ACC112 (cell line): Measurements from ENCODE around the gene MMP26.

ENCODE experiments used
- H2AFZ ChIP-seq: fragments of 200-600 bp; sonication (generic); one replicate; pipeline ENCODE4 v1.6.0; 2017; ENCODE audit warnings: antibody characterized with exemption, low read length; ENCODE audit not compliant: unreplicated experiment
- H3K27ac ChIP-seq: fragments of 200-600 bp; sonication (generic); 2 replicates; pipeline ENCODE4 v1.5.1; 2014; ENCODE audit warnings: low read depth, mild to moderate bottlenecking, antibody characterized with exemption, low read length, moderate library complexity
- H3K27me3 ChIP-seq: fragments of 200-600 bp; sonication (generic); 2 replicates; pipeline ENCODE4 v1.6.1; 2014; ENCODE audit warnings: mild to moderate bottlenecking, antibody characterized with exemption, low read length, moderate library complexity, mixed read lengths; ENCODE audit not compliant: insufficient read depth
- H3K36me3 ChIP-seq: fragments of 200-600 bp; sonication (generic); 2 replicates; pipeline ENCODE4 v1.6.1; 2016; ENCODE audit warnings: mild to moderate bottlenecking, antibody characterized with exemption, low read length, moderate library complexity, mixed read lengths; ENCODE audit not compliant: insufficient read depth
- H3K4me1 ChIP-seq: fragments of 200-600 bp; sonication (generic); one replicate; pipeline ENCODE4 v1.6.1; 2016; ENCODE audit warnings: low read length, mixed read lengths; ENCODE audit not compliant: insufficient read depth, unreplicated experiment, control insufficient read depth
- H3K4me3 ChIP-seq: fragments of 200-600 bp; sonication (generic); 2 replicates; pipeline ENCODE4 v1.5.1; 2014; ENCODE audit warnings: mild to moderate bottlenecking, low read depth, low read length
- H3K79me2 ChIP-seq: fragments of 200-600 bp; sonication (generic); one replicate; pipeline ENCODE4 v1.6.0; 2016; ENCODE audit warnings: low read length; ENCODE audit not compliant: control insufficient read depth, unreplicated experiment, insufficient read depth

The MMP26 gene

DNA sequence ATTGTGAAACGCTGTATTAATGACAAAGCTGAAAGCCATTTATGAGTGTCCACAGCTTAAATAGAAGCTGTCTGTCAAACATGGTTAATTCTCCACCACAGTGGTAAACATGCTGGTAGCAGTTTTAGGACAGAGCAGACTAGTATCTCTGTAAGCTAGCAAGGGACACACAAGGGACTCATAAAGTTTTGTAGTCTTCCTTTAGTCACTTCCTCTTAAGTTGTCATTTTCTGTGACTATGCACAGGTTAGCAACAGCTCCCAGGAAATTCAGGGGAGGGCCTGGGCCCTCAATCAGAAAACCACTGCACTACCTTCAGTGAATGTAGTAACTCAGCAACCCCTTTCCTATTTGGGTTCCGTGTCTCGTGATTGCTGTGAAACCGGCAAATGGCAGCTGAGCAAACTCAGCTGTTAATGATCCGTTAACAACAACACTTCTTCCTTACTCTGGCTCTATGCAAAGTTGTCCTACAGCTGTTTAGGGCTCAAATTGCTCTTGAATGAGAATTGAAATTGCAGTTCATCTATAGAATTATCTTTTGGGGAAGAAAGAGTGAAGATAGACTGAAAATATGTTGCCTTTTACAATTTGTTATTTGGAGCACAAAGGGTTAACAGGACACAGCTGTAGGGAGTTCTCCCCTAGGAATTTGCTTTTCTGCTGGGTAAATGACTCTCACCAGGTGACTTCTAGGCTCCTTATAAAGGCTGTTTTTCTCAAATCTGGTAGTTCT lies at the start of gene MMP26:
Gene MMP26, plus strand, starts transcription at position 731 of the 736 bp plus-strand sequence.
- Histone ChIP-seq H3K4me1 (no peaks in the 10 kb centered on the region), H3K27me3 (no peaks in the 10 kb centered on the region; the same call in 1 of the 2 replicates), H3K4me3 (no peak within 1 kb of the TSS), H3K27ac (no peak within 1 kb of the TSS), H3K36me3 (no peaks in the 10 kb centered on the region), H2AFZ (no peak within 1 kb of the TSS), H3K79me2 (no peaks in the 10 kb centered on the region)

DNA sequence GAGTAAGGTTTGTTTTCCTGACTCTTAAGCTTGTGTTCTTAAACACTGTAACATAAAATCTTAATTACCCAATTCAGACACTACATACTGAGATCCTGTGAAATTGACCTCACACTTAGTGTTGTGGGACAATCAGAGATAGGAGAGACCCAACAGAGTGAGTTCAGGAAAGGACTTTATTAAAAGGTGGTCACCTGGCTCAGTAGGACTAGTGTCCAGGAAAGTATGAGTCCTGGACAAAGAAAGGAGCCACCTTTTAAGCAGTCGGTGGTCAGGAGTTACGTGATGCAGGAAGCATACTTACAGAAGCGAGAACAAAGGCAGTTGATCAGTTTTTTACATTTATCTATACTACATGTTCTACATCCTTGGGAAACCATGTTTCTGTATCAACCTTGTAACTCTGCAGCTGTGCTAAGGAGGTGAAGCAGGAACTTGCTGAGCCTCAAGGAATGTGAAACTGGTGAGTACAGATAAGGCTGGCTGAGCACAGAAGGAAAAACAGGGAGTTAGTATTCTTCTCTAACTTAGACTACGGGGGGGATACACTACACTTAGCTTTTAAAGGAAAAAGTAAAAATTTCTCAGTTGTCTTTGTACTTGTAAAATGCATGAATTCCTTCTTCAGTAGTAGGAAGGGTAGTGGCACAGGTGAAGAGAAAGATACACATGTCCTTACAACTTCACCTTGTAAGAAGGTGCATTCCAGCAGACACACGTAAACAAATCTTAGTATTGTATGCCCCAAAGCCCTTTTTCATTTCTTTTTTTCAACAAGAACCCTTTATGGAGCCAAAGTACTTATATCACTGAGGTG lies 45.7 kb upstream of the MMP26 start:
- H3K79me2 ChIP-seq = no peaks in the 10 kb centered on the region
- H3K4me3 ChIP-seq = no peak overlapping the region
- peaks cover 3% of the 10 kb centered on the region for H3K27me3 ChIP-seq
- H2AFZ ChIP-seq = no peak overlapping the region
- H3K27ac ChIP-seq = no peak overlapping the region
- no peaks in the 10 kb centered on the region for H3K36me3 ChIP-seq
- H3K4me1 ChIP-seq = no peaks in the 10 kb centered on the region

DNA sequence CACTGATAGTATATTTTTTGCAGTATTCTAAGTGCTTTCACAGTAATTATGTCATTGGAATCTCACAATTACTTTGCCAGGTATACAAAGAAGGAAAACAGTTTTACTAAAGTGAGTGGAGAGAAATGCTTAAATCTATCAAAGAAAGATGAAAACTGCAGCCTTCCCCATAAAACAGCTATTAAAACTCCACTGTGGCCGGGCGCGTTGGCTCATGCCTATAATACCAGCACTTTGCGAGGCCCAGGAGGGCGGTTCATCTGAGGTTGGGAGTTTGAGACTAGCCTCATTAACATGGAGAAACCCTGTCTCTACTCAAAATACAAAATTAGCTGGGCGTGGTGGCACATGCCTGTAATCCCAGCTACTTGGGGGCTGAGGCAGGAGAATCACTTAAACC lies 41.7 kb upstream of the MMP26 start:
- Histone ChIP-seq H3K27me3 (no peaks in the 10 kb centered on the region; the same call in 1 of the 2 replicates), H3K27ac (no peak overlapping the region), H3K36me3 (no peaks in the 10 kb centered on the region), H2AFZ (no peak overlapping the region), H3K79me2 (no peaks in the 10 kb centered on the region), H3K4me3 (no peak overlapping the region), H3K4me1 (no peaks in the 10 kb centered on the region)

DNA sequence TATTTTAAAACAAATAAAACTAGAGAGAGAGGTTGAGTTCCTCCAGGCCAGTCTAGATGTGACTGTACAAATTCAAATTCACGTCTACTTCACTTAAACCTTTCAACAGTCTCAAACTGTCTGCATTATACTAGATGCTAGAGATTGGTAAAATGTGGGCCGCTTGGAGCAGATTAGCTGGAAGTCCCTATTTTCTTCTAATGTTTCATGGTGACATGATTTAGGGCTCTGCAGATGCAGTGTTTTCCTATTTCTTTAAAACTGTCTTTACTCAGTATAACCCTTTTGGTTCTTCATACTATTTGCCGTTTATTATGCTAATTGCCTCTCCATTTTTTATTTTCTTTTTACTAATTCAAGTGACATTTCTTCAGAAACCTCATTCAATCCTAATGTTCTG lies 40.4 kb upstream of the MMP26 start:
- no peaks in the 10 kb centered on the region; the same call in 1 of the 2 replicates for H3K27me3 ChIP-seq
- no peaks in the 10 kb centered on the region for H3K79me2 ChIP-seq
- H3K36me3 ChIP-seq = no peaks in the 10 kb centered on the region

DNA sequence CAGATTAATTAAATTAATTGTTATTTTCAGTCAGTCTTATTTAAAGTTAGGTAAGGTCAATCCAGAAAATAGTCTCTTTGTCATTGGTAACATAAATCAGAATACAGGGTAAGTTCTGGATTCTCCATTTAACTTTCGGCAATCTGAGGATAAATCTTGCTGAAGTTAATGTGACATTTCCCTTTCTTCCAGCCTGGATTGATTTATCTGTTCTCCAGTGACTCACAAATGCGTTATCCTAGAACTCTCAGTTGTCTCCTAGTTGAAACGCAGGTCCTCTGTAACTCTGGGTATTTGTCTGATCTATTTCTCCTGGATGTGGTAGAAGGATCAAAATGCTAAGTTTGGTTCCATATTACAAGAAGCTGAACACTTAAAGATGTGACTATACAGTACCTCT lies 39.8 kb upstream of the MMP26 start:
- H3K4me3 ChIP-seq = no peak overlapping the region
- no peak overlapping the region for H3K27ac ChIP-seq
- no peaks in the 10 kb centered on the region for H3K36me3 ChIP-seq
- H2AFZ ChIP-seq = no peak overlapping the region
- no peaks in the 10 kb centered on the region for H3K4me1 ChIP-seq
- no peaks in the 10 kb centered on the region for H3K79me2 ChIP-seq
- H3K27me3 ChIP-seq = no peaks in the 10 kb centered on the region; the same call in 1 of the 2 replicates

More for the DNA sequence above, 40.4 kb upstream of the MMP26 start:
- Histone ChIP-seq H3K4me3 (no peak overlapping the region), H3K4me1 (no peaks in the 10 kb centered on the region), H3K27ac (no peak overlapping the region), H2AFZ (no peak overlapping the region)

DNA sequence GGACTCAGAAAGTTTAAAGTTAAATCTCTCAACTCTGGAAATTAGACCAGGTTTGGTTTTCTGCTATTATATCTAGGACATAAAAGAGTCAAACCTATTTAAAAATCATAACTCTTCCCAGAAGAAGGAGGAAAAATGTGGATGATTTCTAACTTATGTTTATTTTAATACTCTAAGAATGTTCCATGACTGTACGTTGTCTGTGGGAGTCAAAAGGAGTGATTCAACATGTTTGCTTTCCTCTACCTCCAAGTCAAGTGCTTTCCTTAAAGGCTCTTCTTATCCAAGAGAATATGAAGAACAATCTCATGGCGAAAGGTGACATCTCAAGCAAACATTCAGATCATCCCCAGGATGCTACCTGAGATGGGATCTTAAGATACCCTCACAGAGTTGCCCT lies 39.2 kb upstream of the MMP26 start:
- no peaks in the 10 kb centered on the region; the same call in 1 of the 2 replicates for H3K27me3 ChIP-seq
- H3K4me1 ChIP-seq = no peaks in the 10 kb centered on the region
- no peak overlapping the region for H2AFZ ChIP-seq
- H3K27ac ChIP-seq = no peak overlapping the region
- H3K36me3 ChIP-seq = no peaks in the 10 kb centered on the region
- H3K4me3 ChIP-seq = no peak overlapping the region
- H3K79me2 ChIP-seq = no peaks in the 10 kb centered on the region

DNA sequence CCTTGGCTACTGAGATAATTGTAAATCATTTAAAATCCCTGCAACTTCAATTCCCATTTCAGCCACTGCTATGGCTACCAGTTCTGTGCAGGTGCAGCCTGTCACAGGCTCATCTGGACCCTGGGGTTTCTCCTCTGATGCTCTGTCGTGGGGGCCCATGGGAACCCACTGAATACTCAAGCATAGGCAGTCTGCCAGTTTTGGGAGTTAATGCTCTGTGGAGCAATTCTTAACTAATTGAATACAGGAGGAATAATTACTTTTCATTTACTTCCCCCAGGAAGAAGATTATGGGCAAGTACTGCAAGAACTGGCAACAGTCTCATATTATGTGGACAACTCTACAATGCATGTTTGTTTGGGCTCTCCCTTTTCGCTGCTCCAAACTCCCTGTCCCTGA lies 32.8 kb upstream of the MMP26 start:
- Histone ChIP-seq H3K79me2 (no peaks in the 10 kb centered on the region), H3K27ac (no peak overlapping the region), H2AFZ (no peak overlapping the region), H3K36me3 (no peaks in the 10 kb centered on the region), H3K27me3 (no peaks in the 10 kb centered on the region), H3K4me3 (no peak overlapping the region), H3K4me1 (no peaks in the 10 kb centered on the region)

DNA sequence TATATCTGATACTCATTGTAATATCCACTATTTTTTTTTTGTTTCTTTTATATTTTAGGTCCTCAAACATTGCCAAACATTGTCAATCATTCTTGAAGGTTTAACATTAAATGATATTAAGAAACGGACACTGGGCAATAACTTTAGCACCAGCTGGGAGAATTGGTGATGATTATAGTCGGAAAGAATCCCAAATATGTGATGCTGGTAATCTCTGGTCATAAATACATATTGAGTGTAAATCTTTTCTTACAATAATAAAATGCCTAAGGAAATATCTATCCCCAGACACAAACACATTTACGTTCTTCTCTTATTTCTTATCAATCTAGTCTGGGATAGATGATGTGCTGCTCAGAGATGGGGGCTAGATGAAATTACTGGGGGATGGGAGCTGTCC lies 32.1 kb upstream of the MMP26 start:
- Histone ChIP-seq H3K4me3 (no peak overlapping the region), H2AFZ (no peak overlapping the region), H3K36me3 (no peaks in the 10 kb centered on the region), H3K4me1 (no peaks in the 10 kb centered on the region), H3K79me2 (no peaks in the 10 kb centered on the region), H3K27me3 (no peaks in the 10 kb centered on the region), H3K27ac (no peak overlapping the region)

DNA sequence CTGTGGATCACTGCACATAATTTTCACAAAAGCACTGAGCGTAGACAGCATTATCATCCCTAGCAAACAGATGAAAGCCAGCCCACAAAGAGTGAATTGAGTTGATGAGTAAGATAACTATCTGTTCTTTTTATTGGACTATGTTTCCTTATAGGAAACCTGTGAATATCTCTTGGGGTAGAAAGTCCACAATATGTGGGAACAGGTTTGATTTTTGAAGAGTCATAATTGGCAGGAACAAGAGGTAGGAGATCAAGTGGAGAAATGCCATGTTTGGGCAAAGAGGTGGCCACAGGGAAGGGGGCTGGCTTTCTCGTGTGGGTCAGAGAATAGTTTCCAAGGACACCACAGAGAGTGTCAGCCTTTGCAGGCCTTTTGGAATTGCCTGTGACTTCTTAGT lies 30.8 kb upstream of the MMP26 start:
- Histone ChIP-seq H3K27me3 (no peaks in the 10 kb centered on the region), H2AFZ (no peak overlapping the region), H3K4me3 (no peak overlapping the region), H3K79me2 (no peaks in the 10 kb centered on the region), H3K27ac (no peak overlapping the region), H3K36me3 (no peaks in the 10 kb centered on the region), H3K4me1 (no peaks in the 10 kb centered on the region)

DNA sequence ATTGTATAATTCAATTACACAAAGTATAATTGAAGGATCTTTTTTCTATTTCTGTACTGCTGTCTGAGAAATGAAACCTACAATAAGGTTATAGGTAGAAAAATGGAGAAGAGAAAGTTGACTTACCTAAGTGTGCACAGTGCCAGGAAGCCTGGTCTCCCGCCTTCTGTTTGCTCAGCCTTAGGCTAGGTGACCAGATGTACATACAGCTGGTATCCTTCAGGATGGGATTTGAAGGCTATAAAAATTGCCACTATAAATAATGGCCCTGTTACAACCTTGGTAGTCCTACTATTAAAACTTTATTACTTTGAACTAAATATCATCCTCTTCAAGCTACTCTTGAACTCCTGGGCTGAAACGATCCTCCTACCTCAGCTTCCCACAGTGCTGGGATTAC lies 26.6 kb upstream of the MMP26 start:
- Histone ChIP-seq H3K27me3 (no peaks in the 10 kb centered on the region), H3K27ac (no peak overlapping the region), H3K4me1 (no peaks in the 10 kb centered on the region)

DNA sequence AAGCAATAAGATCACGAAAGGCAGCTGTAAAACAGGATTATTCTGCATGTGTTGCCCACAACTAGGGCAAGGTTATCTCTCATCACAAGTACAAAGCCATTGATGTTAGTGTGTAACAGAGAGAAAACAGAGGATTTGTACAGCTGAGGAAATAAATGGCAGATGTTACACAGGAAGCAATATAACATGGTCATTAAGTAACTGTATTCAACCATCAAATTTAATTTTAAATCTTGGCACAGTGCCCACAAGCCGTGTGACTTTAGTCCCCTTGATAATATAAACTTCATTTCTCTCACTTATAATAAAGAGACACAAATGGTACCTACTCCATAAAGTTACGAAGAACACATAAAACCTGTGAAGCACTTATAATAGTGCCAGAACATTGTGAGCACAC lies 24.2 kb upstream of the MMP26 start:
- H3K79me2 ChIP-seq = no peaks in the 10 kb centered on the region
- no peaks in the 10 kb centered on the region for H3K36me3 ChIP-seq
- no peaks in the 10 kb centered on the region for H3K4me1 ChIP-seq
- no peak overlapping the region for H3K27ac ChIP-seq
- H3K4me3 ChIP-seq = no peak overlapping the region
- no peak overlapping the region for H2AFZ ChIP-seq
- H3K27me3 ChIP-seq = no peaks in the 10 kb centered on the region

More for the DNA sequence above, 26.6 kb upstream of the MMP26 start:
- Histone ChIP-seq H3K4me3 (no peak overlapping the region), H3K36me3 (no peaks in the 10 kb centered on the region), H2AFZ (no peak overlapping the region), H3K79me2 (no peaks in the 10 kb centered on the region)
